DND-41 (cell line): ENCODE measurements around the gene A2ML1.
"Not testable (repeated sequence)": the region's sequence is repeated elsewhere in the genome, so short reads cannot be mapped to it uniquely, and the experiment has no call there.

Experiments
- ATAC-seq: fragments of 200-7000 bp; cut with Tn5 transposase; 3 replicates; pipeline ENCODE4 v1.9.1; 2021; ENCODE audit warnings: low read depth; ENCODE audit not compliant: insufficient read depth
- DNase-seq: peaks from one replicate; pipeline ENCODE4 v3.0.0-alpha.2; 2020
- H2AFZ ChIP-seq: 2 replicates; pipeline ENCODE4 v1.6.0; 2012; ENCODE audit warnings: low read depth, low read length
- H3K27ac ChIP-seq: 2 replicates; pipeline ENCODE4 v1.5.1; 2012; ENCODE audit warnings: low read length, inconsistent platforms
- H3K27me3 ChIP-seq: fragments of 200-600 bp; sonication (generic); 2 replicates; pipeline ENCODE4 v1.6.0; 2012; ENCODE audit warnings: low read length, mild to moderate bottlenecking, inconsistent platforms; ENCODE audit not compliant: insufficient read depth, poor library complexity
- H3K36me3 ChIP-seq: 2 replicates; pipeline ENCODE4 v1.5.1; 2012; ENCODE audit warnings: low read length, inconsistent platforms; ENCODE audit not compliant: insufficient read depth
- H3K4me1 ChIP-seq: 2 replicates; pipeline ENCODE4 v1.5.1; 2012; ENCODE audit warnings: mild to moderate bottlenecking, low read length; ENCODE audit not compliant: insufficient read depth
- H3K4me2 ChIP-seq: 2 replicates; pipeline ENCODE4 v1.6.0; 2012; ENCODE audit warnings: mild to moderate bottlenecking, moderate library complexity, low read length, inconsistent platforms; ENCODE audit not compliant: insufficient read depth
- H3K4me3 ChIP-seq, 2 experiments: fragments of 200-600 bp in 1 of 2; shearing (Covaris generic) in 1 of 2; 2 replicates each; pipeline ENCODE4 v1.5.1; 2012 to 2016; ENCODE audit warnings: inconsistent platforms in 2 of 2, low read length in 2 of 2, mild to moderate bottlenecking in 2 of 2, low read depth in 1 of 2, moderate library complexity in 1 of 2
- H3K79me2 ChIP-seq: 2 replicates; pipeline ENCODE4 v1.6.0; 2012; ENCODE audit warnings: low read length, inconsistent platforms; ENCODE audit not compliant: insufficient read depth
- H3K9ac ChIP-seq: 2 replicates; pipeline ENCODE4 v1.6.0; 2012; ENCODE audit warnings: low read depth, mild to moderate bottlenecking, inconsistent platforms, low read length, moderate library complexity
- H3K9me3 ChIP-seq: 2 replicates; pipeline ENCODE4 v1.5.1; 2012; ENCODE audit warnings: low read length, moderate library complexity, mild to moderate bottlenecking, inconsistent platforms; ENCODE audit not compliant: insufficient read depth, severe bottlenecking
- H4K20me1 ChIP-seq: 2 replicates; pipeline ENCODE4 v1.6.0; 2012; ENCODE audit warnings: low read length; ENCODE audit not compliant: insufficient read depth
- CTCF ChIP-seq: IDR thresholded peaks from 2 replicates; pipeline ENCODE4 v1.5.1; 2012; ENCODE audit warnings: borderline replicate concordance, low read length, moderate library complexity, mild to moderate bottlenecking; ENCODE audit not compliant: poor library complexity, severe bottlenecking; ENCODE audit errors: extremely low read depth
- EZH2 ChIP-seq: IDR thresholded peaks from 3 replicates; pipeline ENCODE4 v1.6.1; 2012; ENCODE audit warnings: borderline replicate concordance, low read depth, mild to moderate bottlenecking, moderate library complexity, low read length, inconsistent platforms; ENCODE audit not compliant: severe bottlenecking

Gene A2ML1

GRCh38 chr12:8796831-8797626 is 25.4 kb upstream of the A2ML1 start:
- H4K20me1 ChIP-seq = no peaks in the 10 kb centered on the region
- H3K27ac ChIP-seq = no peak overlapping the region
- no peaks in the 10 kb centered on the region for H3K4me1 ChIP-seq
- H3K27me3 ChIP-seq = no peaks in the 10 kb centered on the region
- no peaks in the 10 kb centered on the region for H3K79me2 ChIP-seq
- no peak for ATAC-seq
- DNase-seq = no peak
- TF ChIP-seq EZH2 = no peak
- no peak for TF ChIP-seq CTCF
- H2AFZ ChIP-seq = no peak overlapping the region
- H3K36me3 ChIP-seq = no peaks in the 10 kb centered on the region
- H3K4me2 ChIP-seq = no peak overlapping the region
- H3K4me3 ChIP-seq = no peak overlapping the region
- no peak overlapping the region for H3K9ac ChIP-seq
- H3K9me3 ChIP-seq = no peaks in the 10 kb centered on the region

- not testable (repeated sequence) for DNase-seq, H3K9me3 ChIP-seq, H3K4me1 ChIP-seq, H3K4me3 ChIP-seq, H3K27me3 ChIP-seq, H3K36me3 ChIP-seq, H3K4me2 ChIP-seq, H3K27ac ChIP-seq, H2AFZ ChIP-seq, ATAC-seq, H3K9ac ChIP-seq, H3K79me2 ChIP-seq, H4K20me1 ChIP-seq
Measured at GRCh38 chr12:8801213-8801612, 21.2 kb upstream of the A2ML1 start.

GRCh38 chr12:8804833-8805232 is 17.6 kb upstream of the A2ML1 start:
- DNase-seq, H3K27ac ChIP-seq, H3K4me2 ChIP-seq, H3K36me3 ChIP-seq, H3K9ac ChIP-seq, ATAC-seq, H3K4me3 ChIP-seq, H3K27me3 ChIP-seq, H3K4me1 ChIP-seq, H3K79me2 ChIP-seq, H4K20me1 ChIP-seq, H3K9me3 ChIP-seq, H2AFZ ChIP-seq: not testable (repeated sequence)

GRCh38 chr12:8805487-8805886 is 16.9 kb upstream of the A2ML1 start:
- H3K9ac ChIP-seq, ATAC-seq, H3K4me2 ChIP-seq, H3K4me1 ChIP-seq, DNase-seq, H3K27me3 ChIP-seq, H2AFZ ChIP-seq, H3K9me3 ChIP-seq, H3K79me2 ChIP-seq, H4K20me1 ChIP-seq, H3K27ac ChIP-seq, H3K36me3 ChIP-seq, H3K4me3 ChIP-seq: not testable (repeated sequence)

GRCh38 chr12:8807084-8807483 is 15.3 kb upstream of the A2ML1 start:
- not testable (repeated sequence) for H3K9ac ChIP-seq, H3K79me2 ChIP-seq, ATAC-seq, H3K27me3 ChIP-seq, H3K4me2 ChIP-seq, H3K9me3 ChIP-seq, H2AFZ ChIP-seq, H3K4me1 ChIP-seq, H3K4me3 ChIP-seq, H4K20me1 ChIP-seq, H3K27ac ChIP-seq, H3K36me3 ChIP-seq, DNase-seq

- ATAC-seq, H3K4me3 ChIP-seq, H3K4me1 ChIP-seq, H3K27ac ChIP-seq, H3K79me2 ChIP-seq, H3K36me3 ChIP-seq, H3K4me2 ChIP-seq, H3K27me3 ChIP-seq, H3K9me3 ChIP-seq, H4K20me1 ChIP-seq, H3K9ac ChIP-seq, H2AFZ ChIP-seq, DNase-seq: not testable (repeated sequence)
Measured at GRCh38 chr12:8810112-8810511, 12.3 kb upstream of the A2ML1 start.
